IMR-90 (cell line): ENCODE data around the gene CSKMT. TPM values are rescaled to one million over a fixed set of nuclear protein-coding genes. Genes with fewer than 3 reads are reported as not detected.
A peak's percentile ranks its signal among the peaks of the same experiment; 100 is the strongest.

Experiments used
- ATAC-seq: fragments of 200-7000 bp; cut with Tn5 transposase; 2 replicates; pipeline ENCODE4 v1.9.1; 2020; ENCODE audit warnings: low read depth, mild to moderate bottlenecking, moderate library complexity
- BruUV-seq: library from RNA; stranded (reverse); fragments of 400-500 nt; replicated peaks from 2 replicates; lab custom pipeline; 2021; lab: Mats Ljungman, UMichigan
- CTCF ChIA-PET: fragments of 300-600 bp; formaldehyde crosslinking; extraction: SDS; loops from one replicate; lab custom pipeline; 2021; ENCODE audit warnings: antibody characterized with exemption; lab: Yijun Ruan, JAX
- POLR2A ChIA-PET: fragments of 300-600 bp; sonication (Branson Sonifier 250); formaldehyde crosslinking; loops from one replicate; lab custom pipeline; 2022; ENCODE audit warnings: antibody characterized with exemption; ENCODE audit not compliant: unreplicated experiment; lab: Charles Lee
- DNase-seq: peaks from one replicate; pipeline ENCODE4 v3.0.0; 2013
- H2AFZ ChIP-seq: replicated peaks from 2 replicates; pipeline ENCODE3; 2013; ENCODE audit warnings: low read length, mild to moderate bottlenecking; ENCODE audit not compliant: poor library complexity
- H2AK5ac ChIP-seq: 2 replicates; pipeline ENCODE4 v1.6.1; 2013; ENCODE audit warnings: low read depth, low read length, inconsistent platforms
- H2AK9ac ChIP-seq: replicated peaks from 2 replicates; pipeline ENCODE3; 2013; ENCODE audit warnings: mild to moderate bottlenecking, low read depth, low read length, moderate library complexity; ENCODE audit not compliant: poor library complexity
- H2BK120ac ChIP-seq: 2 replicates; pipeline ENCODE4 v1.6.1; 2013; ENCODE audit warnings: low read depth, low read length, inconsistent platforms
- H2BK15ac ChIP-seq: 3 replicates; pipeline ENCODE4 v1.6.1; 2013; ENCODE audit warnings: low read depth, low read length, inconsistent platforms
- H2BK20ac ChIP-seq: 2 replicates; pipeline ENCODE4 v1.6.1; 2013; ENCODE audit warnings: low read depth, mild to moderate bottlenecking, inconsistent platforms, low read length, moderate library complexity
- H2BK5ac ChIP-seq: 2 replicates; pipeline ENCODE4 v1.6.1; 2013; ENCODE audit warnings: mild to moderate bottlenecking, low read depth, low read length, inconsistent platforms; ENCODE audit not compliant: poor library complexity, severe bottlenecking
- H3K14ac ChIP-seq: replicated peaks from 2 replicates; pipeline ENCODE4 v1.6.1; 2013; ENCODE audit warnings: low read depth, low read length, inconsistent platforms
- H3K18ac ChIP-seq: 2 replicates; pipeline ENCODE4 v1.6.1; 2013; ENCODE audit warnings: low read depth, low read length, control low read depth
- H3K23ac ChIP-seq: 2 replicates; pipeline ENCODE4 v1.6.1; 2013; ENCODE audit warnings: low read depth, low read length, inconsistent platforms
- H3K27ac ChIP-seq: 2 replicates; pipeline ENCODE4 v1.5.1; 2013; ENCODE audit warnings: mild to moderate bottlenecking, control low read depth, low read length; ENCODE audit not compliant: insufficient read depth
- H3K27me3 ChIP-seq: 2 replicates; pipeline ENCODE4 v1.6.1; 2013; ENCODE audit warnings: low read length; ENCODE audit not compliant: control insufficient read depth, insufficient read depth
- H3K36me3 ChIP-seq: 2 replicates; pipeline ENCODE4 v1.6.1; 2013; ENCODE audit warnings: low read length, mixed read lengths; ENCODE audit not compliant: control insufficient read depth, insufficient read depth
- H3K4ac ChIP-seq: 2 replicates; pipeline ENCODE4 v1.6.1; 2013; ENCODE audit warnings: low read depth, low read length, inconsistent platforms
- H3K4me1 ChIP-seq: 2 replicates; pipeline ENCODE4 v1.6.1; 2013; ENCODE audit warnings: low read length, mixed read lengths; ENCODE audit not compliant: control insufficient read depth, insufficient read depth
- H3K4me2 ChIP-seq: 2 replicates; pipeline ENCODE4 v1.6.1; 2013; ENCODE audit warnings: low read depth, mild to moderate bottlenecking, control low read depth, low read length, moderate library complexity
- H3K4me3 ChIP-seq: 2 replicates; pipeline ENCODE4 v1.5.1; 2013; ENCODE audit warnings: low read depth, mild to moderate bottlenecking, control low read depth, low read length, moderate library complexity; ENCODE audit not compliant: insufficient read depth
- H3K56ac ChIP-seq: 2 replicates; pipeline ENCODE4 v1.6.1; 2013; ENCODE audit warnings: low read length, inconsistent platforms; ENCODE audit not compliant: insufficient read depth; ENCODE audit errors: extremely low read depth
- H3K79me1 ChIP-seq, 2 experiments: 2 replicates each; pipeline ENCODE4 v1.6.1; 2013; ENCODE audit warnings: low read length in 2 of 2, inconsistent platforms in 1 of 2, low read depth in 1 of 2
- H3K9ac ChIP-seq: 2 replicates; pipeline ENCODE4 v1.6.1; 2013; ENCODE audit warnings: low read depth, low read length, control low read depth
- H3K9me1 ChIP-seq: 2 replicates; pipeline ENCODE4 v1.6.1; 2013; ENCODE audit warnings: low read length, inconsistent platforms; ENCODE audit not compliant: insufficient read depth
- H3K9me3 ChIP-seq: 2 replicates; pipeline ENCODE4 v1.6.1; 2013; ENCODE audit warnings: low read length; ENCODE audit not compliant: control insufficient read depth, insufficient read depth
- H4K20me1 ChIP-seq: 2 replicates; pipeline ENCODE4 v1.6.1; 2013; ENCODE audit warnings: low read length, inconsistent platforms; ENCODE audit not compliant: insufficient read depth
- H4K5ac ChIP-seq: 2 replicates; pipeline ENCODE4 v1.6.1; 2013; ENCODE audit warnings: mild to moderate bottlenecking, low read depth, low read length, control low read depth
- H4K8ac ChIP-seq, 2 experiments: 2 replicates each; pipeline ENCODE4 v1.6.1; 2013; ENCODE audit warnings: low read depth in 2 of 2, low read length in 2 of 2, control low read depth in 1 of 2, inconsistent platforms in 1 of 2
- H4K91ac ChIP-seq: 2 replicates; pipeline ENCODE4 v1.6.1; 2013; ENCODE audit warnings: low read depth, low read length, inconsistent platforms; ENCODE audit not compliant: insufficient read depth
- NFE2L2 ChIP-seq: fragments of 150-350 bp; IDR thresholded peaks from 2 replicates; pipeline ENCODE4 v1.6.1; 2016; ENCODE audit warnings: low read depth, mild to moderate bottlenecking, low read length
- WGBS, 2 experiments: methylation state at CpG; one replicate each; pipeline versions ENCODE4 v1.1.5 to v1.1.7; 2013; ENCODE audit warnings: missing lambda C conversion rate in 2 of 2; ENCODE audit not compliant: insufficient read length in 1 of 2; ENCODE audit errors: extremely low coverage in 2 of 2; 5-methylcytosine and 5-hydroxymethylcytosine counted together
- dilution Hi-C: fragments of 300-500 bp; cut with HindIII; formaldehyde crosslinking; loops from one replicate; pipeline ENCODE4 v1.14.3; 2018; ENCODE audit warnings: low sequenced_read_pairs; ENCODE audit not compliant: unreplicated experiment
- in situ Hi-C: fragments of 300-500 bp; cut with MboI; formaldehyde crosslinking; loops from 3 replicates; pipeline ENCODE4 v1.14.3; 2019; ENCODE audit warnings: low sequenced_read_pairs, inconsistent platforms, mixed read lengths
- intact Hi-C: fragments of 100-400 bp; cut with micrococcal nuclease; formaldehyde crosslinking; loops from 2 replicates; pipeline ENCODE4 v1.10.0; 2022
- polyA plus RNA-seq, 3 experiments: library from polyadenylated mRNA; depleted of rRNA; stranded (reverse); fragments of >200 nt; gene quantifications; 2 replicates each; pipeline ENCODE4 v1.2.3, GENCODE V29; 2012; ENCODE audit warnings: low replicate concordance in 1 of 3
- total RNA-seq: library from RNA; depleted of rRNA; stranded (reverse); fragments of >200 nt; gene quantifications from 2 replicates; pipeline ENCODE4 v1.2.3, GENCODE V29; 2012

Gene CSKMT
- total and polyA plus RNA-seq, 2 of the 4 experiments (the other 2 are of a cell fraction), result 5.3 to 7.9 TPM

DNA sequence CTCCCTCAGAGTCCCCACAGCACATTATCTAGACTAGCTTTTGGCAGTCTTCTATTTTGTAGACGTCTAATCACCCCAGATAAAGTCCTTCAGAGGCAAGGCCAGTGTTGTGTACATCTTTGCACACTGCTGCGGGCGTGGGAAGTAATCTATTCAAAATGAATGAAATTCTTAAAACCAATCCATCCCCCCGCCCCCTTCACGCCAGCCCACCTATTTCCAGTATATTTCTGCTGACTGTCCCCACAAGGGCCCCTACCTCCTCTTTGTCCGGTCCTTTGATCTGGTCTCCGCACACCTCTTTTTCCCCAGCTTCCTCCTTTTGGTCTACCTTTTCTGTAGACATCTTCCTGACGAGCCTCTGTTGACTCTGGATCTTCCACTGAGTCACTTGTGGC lies 41.7 kb downstream of the CSKMT start:
- no peak for DNase-seq
- WGBS, 2 experiments, result 100% methylated on average over 1 of the region's 8 CpGs; no CpG with 5 or more reads in 1 of the 2 experiments

More for the DNA sequence above, 41.7 kb downstream of the CSKMT start:
- Histone ChIP-seq H4K91ac (peak overlapping the region; percentile 52; the same call in 1 of the 2 replicates), H3K9ac (peak overlapping the region; percentile 46; the same call in 1 of the 2 replicates), H3K14ac (peak overlapping the region; percentile 55; the same call in 1 of the 2 replicates), H3K9me1 (peaks cover 17% of the 10 kb centered on the region), H2AK5ac (peak overlapping the region; percentile 67; the same call in 1 of the 2 replicates), H3K4me3 (no peak overlapping the region), H2AFZ (peak overlapping the region; percentile 95), H3K36me3 (peaks cover 16% of the 10 kb centered on the region), H3K18ac (no peak overlapping the region), H2BK120ac (no peak overlapping the region), H2BK5ac (no peak overlapping the region), H4K8ac (peak overlapping the region; percentile 80 to 83), H2BK20ac (no peak overlapping the region), H3K9me3 (no peaks in the 10 kb centered on the region), H3K27me3 (no peaks in the 10 kb centered on the region), H4K5ac (peak overlapping the region; percentile 33; the same call in 1 of the 2 replicates), H3K27ac (peak overlapping the region; percentile 33; the same call in 1 of the 2 replicates), H2BK15ac (no peak overlapping the region), H3K23ac (peak overlapping the region; percentile 96), H3K4ac (peak overlapping the region; percentile 84), H3K56ac (no peak overlapping the region), H3K79me1 (peaks cover 18 to 53% of the 10 kb centered on the region in 2 experiments), H2AK9ac (peak overlapping the region; percentile 89), H3K4me1 (peaks cover 16% of the 10 kb centered on the region), H4K20me1 (no peaks in the 10 kb centered on the region), H3K4me2 (peak overlapping the region; percentile 94; the same call in 1 of the 2 replicates)
- ChIA-PET POLR2A (no interaction called here), CTCF (interaction anchor here (1.9 kb wide), 1 partner anchor 12 kb away, joined by 6 read pairs; no protein-coding TSS in a partner anchor)
- ATAC-seq, result no peak
- in situ Hi-C loops (no loop called here), dilution Hi-C loops (no loop called here), intact Hi-C loops (no loop called here)
- BruUV-seq, result no TSS peak
- TF ChIP-seq NFE2L2, result no peak
